ES-I3 (cell line): ENCODE results near the gene USP25.

Experiments used
- H3K36me3 ChIP-seq: 2 replicates; pipeline ENCODE4 v1.6.1; 2013; ENCODE audit warnings: mild to moderate bottlenecking, low read length, control low read depth, moderate library complexity; ENCODE audit not compliant: insufficient read depth
- H3K4me1 ChIP-seq: 2 replicates; pipeline ENCODE4 v1.6.1; 2013; ENCODE audit warnings: mild to moderate bottlenecking, control low read depth, low read length; ENCODE audit not compliant: insufficient read depth
- H3K9ac ChIP-seq: 2 replicates; pipeline ENCODE4 v1.6.1; 2013; ENCODE audit warnings: low read depth, mild to moderate bottlenecking, low read length, moderate library complexity
- H3K9me3 ChIP-seq: 2 replicates; pipeline ENCODE4 v1.6.1; 2013; ENCODE audit warnings: mild to moderate bottlenecking, low read length, moderate library complexity; ENCODE audit not compliant: control insufficient read depth, insufficient read depth

Gene USP25

DNA sequence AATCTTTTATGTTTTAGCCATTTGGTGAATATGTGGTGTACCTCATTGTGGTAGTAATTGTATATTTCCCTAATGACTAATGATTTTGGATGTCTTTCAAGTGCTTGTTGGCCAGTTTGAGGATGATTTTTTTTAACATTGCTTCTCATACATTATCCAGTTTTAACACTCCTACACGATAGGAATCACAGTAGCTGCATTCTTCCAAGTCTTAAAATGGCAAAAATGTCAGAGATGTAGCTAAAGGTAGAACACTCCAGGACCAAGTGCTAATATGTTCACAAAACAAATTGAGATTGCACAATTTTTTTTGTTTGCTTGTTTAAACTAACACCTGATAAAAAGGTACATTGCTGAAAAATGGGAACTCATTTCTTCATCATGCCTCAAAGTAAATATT lies 11.7 kb downstream of the USP25 start:
- Histone ChIP-seq H3K4me1 (peaks cover 22% of the 10 kb centered on the region), H3K9ac (no peak overlapping the region), H3K9me3 (no peaks in the 10 kb centered on the region), H3K36me3 (no peaks in the 10 kb centered on the region)

DNA sequence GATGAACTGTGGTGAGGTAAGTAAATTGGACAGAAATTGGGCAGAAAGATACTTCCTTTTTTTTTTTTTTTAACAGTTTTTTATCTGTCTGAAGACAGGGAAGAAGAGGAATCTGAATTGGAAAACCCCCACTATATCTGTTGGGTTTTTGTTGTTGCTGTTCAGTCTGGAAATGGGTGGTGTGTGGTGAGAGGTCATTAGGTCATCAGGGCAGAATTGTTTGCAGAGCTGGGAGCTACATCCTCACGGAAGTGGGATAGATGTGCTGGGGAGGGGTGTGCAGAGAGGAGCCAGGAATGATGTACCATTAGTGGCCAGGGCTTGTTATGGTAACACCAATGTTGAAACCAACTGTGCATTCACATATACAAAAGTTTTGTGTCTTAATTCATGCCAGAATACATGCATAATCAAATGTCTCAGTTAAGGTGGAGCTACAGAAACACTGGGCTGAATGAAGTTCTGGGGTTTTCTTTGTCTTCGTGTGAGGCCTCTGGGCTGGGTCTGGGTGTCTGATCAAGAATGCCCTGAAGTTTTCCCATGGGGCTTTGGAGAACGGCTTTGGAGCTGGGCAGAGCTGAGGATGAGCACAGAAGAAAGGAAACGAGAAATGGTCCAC lies 12.4 kb downstream of the USP25 start:
- Histone ChIP-seq H3K9ac (no peak overlapping the region), H3K36me3 (no peaks in the 10 kb centered on the region), H3K9me3 (no peaks in the 10 kb centered on the region), H3K4me1 (peaks cover 22% of the 10 kb centered on the region)

DNA sequence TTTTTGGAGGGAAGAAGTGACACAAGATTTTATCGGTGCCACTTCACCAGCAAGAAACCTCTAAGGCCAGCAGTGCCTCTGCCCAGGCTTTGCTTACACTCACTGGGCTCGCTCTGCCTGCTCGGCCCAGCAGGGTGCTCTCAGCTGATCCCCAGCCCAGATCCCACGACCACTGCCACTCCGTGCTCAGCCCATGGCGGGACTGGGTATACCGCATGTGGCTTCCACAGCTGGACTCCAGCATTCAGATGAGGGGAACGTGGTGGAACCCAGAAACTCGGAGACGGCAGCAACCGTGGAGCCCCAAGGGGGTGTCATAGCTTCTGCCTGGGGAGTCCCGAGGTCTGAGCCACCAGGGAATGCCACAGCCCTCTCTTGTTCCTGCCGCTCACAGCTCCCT lies 12.9 kb downstream of the USP25 start:
- no peaks in the 10 kb centered on the region for H3K9me3 ChIP-seq
- peaks cover 22% of the 10 kb centered on the region for H3K4me1 ChIP-seq
- H3K9ac ChIP-seq: no peak overlapping the region
- H3K36me3 ChIP-seq: no peaks in the 10 kb centered on the region

DNA sequence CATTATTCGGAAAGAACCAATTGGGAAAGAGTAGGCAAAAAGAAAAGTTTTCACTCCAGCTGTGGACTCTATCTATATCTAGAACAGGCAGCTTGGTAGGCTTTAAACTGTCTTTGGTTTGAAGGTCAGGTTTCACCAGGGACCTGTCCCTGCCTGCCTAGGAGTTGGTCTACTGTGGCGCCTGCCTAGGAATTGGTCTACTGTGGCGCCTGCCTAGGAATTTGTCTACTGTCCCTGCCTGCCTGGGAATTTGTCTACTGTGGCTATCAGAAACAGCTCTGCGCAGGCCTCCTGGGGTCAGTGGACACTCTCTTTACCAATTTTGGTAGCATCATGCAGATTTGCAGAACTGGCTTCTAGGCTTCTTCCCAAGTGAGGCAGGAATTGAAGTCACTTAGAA lies 13.8 kb downstream of the USP25 start:
- Histone ChIP-seq H3K36me3 (no peaks in the 10 kb centered on the region), H3K9me3 (no peaks in the 10 kb centered on the region), H3K4me1 (peaks cover 22% of the 10 kb centered on the region), H3K9ac (no peak overlapping the region)

DNA sequence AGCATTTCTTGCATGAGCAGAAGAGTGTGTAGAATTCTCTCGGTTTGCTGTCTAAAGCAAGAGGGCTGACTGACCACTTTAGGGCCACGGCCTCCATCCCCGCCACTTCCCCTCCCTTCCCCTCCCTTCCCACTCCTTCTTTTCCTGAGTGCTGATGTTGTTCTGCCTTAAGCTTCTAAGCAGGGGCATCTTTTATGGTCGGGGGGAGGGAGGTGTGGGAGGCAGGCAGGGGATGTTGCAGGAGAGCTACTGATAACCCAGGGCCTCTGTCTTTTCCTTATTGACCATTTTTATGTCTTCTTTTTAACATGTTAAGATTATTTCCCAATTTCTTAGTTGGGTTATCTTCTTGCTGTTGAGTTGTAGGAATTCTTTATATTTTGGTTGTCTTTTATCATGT lies 15.1 kb downstream of the USP25 start:
- H3K36me3 ChIP-seq: no peaks in the 10 kb centered on the region
- H3K9ac ChIP-seq: no peak overlapping the region
- H3K9me3 ChIP-seq: no peaks in the 10 kb centered on the region
- H3K4me1 ChIP-seq: peaks cover 22% of the 10 kb centered on the region; the same call in 1 of the 2 replicates

DNA sequence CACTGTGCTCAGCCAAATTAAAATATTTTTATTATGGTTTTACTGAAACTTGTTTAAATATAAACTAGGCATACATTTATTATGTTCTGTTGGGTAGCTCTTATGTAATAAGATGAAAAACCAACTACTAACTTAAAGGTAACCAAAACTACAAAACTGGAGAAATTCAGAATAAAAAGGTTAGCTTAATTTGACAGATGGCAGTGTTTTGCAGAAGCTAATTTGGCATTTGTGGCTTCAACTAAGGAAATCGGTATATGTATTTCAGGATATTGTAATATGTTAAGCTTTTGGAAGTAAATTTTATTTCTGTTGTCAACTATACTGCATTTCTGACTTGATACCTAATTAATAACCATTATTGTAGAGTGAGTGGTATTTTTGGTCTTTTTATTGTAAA lies 18.8 kb downstream of the USP25 start:
- Histone ChIP-seq H3K9ac (no peak overlapping the region), H3K36me3 (no peaks in the 10 kb centered on the region), H3K9me3 (no peaks in the 10 kb centered on the region), H3K4me1 (peaks cover 16% of the 10 kb centered on the region; the same call in 1 of the 2 replicates)

DNA sequence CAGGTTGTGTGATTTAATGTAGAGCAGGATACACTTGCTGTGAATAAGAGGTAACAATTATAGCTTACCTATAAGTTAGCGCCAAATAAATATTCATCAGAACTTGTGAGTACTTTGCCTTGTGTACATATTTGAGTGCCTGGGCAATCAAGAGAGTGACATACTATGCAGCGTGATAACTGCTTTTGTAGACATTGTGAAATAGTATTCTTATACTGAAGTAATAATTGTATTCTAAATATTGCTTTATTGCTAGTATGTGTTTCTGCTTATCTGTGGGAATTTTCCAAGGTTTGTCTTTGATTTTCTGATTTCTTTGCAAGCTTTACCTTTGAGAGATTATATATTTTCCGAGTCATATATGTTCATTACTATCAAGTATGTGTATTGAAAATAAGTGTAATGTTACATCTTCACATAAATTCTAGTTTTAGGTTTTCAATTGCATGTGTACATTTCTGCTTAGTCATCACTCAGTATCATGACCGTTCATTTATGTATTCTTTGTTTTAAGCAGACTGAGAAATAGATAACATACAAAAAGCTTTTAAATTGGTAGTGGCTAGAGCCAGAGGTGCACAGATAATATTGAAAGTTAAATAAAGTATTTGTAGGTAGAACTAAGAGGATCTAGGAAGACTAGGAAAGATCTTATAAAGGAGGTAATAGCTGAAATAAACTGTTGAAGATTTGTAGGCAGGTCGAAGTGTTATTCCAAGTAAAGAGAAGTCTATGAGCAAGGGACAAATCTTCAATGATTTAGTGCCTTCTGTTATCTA lies 19.5 kb downstream of the USP25 start:
- Histone ChIP-seq H3K36me3 (no peaks in the 10 kb centered on the region), H3K9me3 (peaks cover 3% of the 10 kb centered on the region; the same call in 1 of the 2 replicates), H3K9ac (no peak overlapping the region), H3K4me1 (peaks cover 21% of the 10 kb centered on the region; the same call in 1 of the 2 replicates)

DNA sequence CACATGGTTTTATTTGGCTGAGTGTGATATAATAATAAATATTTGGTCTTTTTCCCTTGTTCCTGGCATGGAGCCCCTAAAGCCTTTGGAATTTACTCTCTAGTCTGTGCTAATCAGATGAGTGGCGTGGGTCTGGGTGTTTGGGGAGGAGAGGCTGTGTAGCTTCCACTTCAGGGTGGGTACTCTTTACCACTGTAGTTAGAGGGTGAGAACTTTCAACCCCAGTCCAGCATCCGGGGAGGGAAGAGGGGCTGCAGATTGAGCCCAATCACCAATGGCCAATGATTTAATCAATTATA lies 20.0 kb downstream of the USP25 start:
- Histone ChIP-seq H3K36me3 (no peaks in the 10 kb centered on the region), H3K9me3 (peaks cover 6% of the 10 kb centered on the region; the same call in 1 of the 2 replicates), H3K4me1 (peaks cover 26% of the 10 kb centered on the region; the same call in 1 of the 2 replicates), H3K9ac (no peak overlapping the region)

DNA sequence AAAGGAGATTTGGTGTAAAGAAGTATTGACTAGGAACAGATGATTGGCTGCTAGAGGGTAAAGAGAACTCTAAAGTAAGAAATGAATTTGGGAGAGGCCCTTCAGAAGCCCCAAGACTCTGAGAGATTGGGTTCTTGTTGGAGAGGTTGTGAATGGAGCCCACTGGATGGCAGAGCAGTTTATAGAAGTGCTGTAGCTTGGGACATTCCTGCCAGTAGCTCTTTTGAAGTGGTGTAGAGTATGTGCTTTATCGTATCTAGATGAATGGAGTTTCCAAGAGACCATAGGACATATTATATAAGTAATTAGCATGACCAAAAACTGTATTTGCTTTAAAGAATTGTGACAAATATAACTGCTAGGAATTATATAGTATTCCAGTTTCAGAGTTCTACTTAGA lies 21.3 kb downstream of the USP25 start:
- Histone ChIP-seq H3K36me3 (no peaks in the 10 kb centered on the region), H3K9ac (no peak overlapping the region), H3K4me1 (peaks cover 33% of the 10 kb centered on the region; the same call in 1 of the 2 replicates), H3K9me3 (peaks cover 13% of the 10 kb centered on the region; the same call in 1 of the 2 replicates)

DNA sequence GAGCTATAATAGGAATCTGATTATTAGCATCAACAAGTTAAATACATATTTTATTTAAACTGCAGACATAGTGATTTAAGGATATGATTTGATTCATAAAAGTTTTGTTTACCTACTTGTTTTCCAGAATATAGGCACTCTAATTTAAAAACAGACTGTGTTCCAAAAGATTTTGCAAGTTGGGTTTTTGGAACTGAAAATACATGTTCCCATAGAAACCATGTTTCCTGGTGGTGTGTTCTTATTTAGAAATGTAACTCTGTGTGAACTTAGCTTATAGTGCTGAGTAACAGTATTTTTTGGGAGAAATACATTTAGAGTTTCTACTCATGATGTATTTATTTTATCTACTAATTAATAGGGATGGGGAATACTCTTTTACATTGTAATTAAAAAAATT lies 21.8 kb downstream of the USP25 start:
- H3K9me3 ChIP-seq: peaks cover 13% of the 10 kb centered on the region; the same call in 1 of the 2 replicates
- H3K4me1 ChIP-seq: peaks cover 33% of the 10 kb centered on the region; the same call in 1 of the 2 replicates
- no peaks in the 10 kb centered on the region for H3K36me3 ChIP-seq
- no peak overlapping the region for H3K9ac ChIP-seq

DNA sequence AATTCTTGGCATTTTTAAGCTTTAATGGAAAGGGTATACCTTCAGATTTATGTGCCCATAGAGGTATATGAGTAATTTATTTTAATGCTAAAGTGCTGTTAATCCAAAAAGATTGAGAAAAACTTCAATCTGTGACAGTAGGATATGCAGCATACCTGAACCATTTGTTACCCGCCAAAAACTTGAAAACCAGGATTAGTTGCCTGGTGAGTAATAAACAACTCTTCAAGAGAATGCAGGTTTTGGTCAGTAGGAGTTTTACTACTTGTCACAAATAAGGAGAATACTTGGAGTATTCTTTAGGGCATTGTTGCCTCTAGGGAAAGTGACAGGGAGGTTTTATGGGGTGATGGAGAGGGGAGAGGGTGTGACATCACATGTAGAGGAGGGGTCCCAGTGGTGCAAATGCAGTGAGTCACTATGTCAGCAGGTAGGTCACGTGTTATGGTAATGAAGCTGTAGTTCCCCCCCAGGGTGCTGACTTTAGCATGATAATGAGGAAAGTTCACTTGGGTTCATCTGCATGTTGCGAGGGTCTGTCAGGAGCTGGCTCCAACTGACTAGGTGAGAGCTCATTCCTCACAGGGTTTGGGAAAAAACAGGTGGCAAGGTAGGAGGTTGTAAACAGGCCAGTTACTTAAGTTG lies 23.1 kb downstream of the USP25 start:
- peaks cover 18% of the 10 kb centered on the region; the same call in 1 of the 2 replicates for H3K9me3 ChIP-seq
- H3K36me3 ChIP-seq: no peaks in the 10 kb centered on the region
- H3K9ac ChIP-seq: no peak overlapping the region
- H3K4me1 ChIP-seq: peaks cover 33% of the 10 kb centered on the region; the same call in 1 of the 2 replicates

DNA sequence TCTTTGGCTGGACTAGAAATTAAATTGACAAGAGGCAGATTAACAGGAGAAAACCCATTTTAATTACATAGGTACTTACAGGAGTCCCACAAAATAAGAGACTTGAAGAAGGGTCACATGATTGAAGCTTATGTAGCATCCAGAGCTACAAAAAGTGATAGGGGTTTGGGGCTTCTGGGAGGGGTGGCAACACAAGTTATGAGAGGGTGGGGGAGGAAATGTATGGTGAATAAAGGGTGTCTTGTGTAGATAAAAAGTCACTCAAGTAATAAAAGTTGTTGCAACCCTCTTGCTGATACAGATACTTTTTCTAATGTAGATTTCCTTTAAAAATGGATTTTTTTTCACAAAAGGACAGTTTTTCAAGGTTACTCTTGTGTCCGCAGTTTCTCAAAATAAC lies 24.0 kb downstream of the USP25 start:
- H3K9ac ChIP-seq: no peak overlapping the region
- no peaks in the 10 kb centered on the region for H3K36me3 ChIP-seq
- H3K4me1 ChIP-seq: peaks cover 33% of the 10 kb centered on the region; the same call in 1 of the 2 replicates
- peaks cover 21% of the 10 kb centered on the region; the same call in 1 of the 2 replicates for H3K9me3 ChIP-seq

DNA sequence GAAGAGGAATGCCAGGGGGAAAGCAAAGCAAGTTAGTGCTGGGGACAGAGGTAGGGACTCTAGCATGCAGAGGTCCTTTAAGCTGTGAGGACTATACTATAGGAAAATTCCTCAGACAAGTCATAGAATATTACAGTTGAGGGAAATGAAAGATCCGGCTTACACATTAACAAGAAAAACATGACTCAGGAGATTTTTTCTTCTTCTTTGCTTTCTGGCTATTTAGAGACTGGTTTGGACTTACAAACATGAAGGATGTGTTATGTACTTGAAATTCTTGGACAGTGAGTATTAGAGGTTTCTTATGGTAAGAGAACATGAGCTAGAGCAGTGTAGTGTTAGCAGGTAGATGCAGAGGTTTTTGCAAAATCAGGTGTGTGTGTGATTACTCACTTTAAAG lies 24.9 kb downstream of the USP25 start:
- H3K9ac ChIP-seq: no peak overlapping the region
- H3K4me1 ChIP-seq: peaks cover 31% of the 10 kb centered on the region; the same call in 1 of the 2 replicates
- peaks cover 21% of the 10 kb centered on the region; the same call in 1 of the 2 replicates for H3K9me3 ChIP-seq
- no peaks in the 10 kb centered on the region for H3K36me3 ChIP-seq

DNA sequence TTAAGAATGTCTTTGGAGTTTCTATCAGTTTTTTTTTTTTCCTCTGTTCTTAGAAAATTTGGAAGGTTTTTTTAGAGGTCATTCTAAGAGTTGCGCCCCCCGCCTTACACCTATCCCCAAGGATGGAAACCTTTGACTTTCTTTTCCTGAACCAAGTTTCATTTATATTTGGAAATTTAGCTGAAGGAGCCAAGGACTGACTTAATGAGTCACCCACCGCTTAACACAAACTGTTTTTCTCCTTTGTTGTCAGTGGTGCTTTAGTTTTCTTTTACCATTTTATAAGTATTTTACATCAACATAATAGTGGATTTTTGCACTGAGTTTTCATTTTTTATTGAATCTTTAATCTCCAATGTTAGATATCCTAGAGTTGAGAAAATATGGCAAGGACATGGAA lies 25.3 kb downstream of the USP25 start:
- H3K4me1 ChIP-seq: peaks cover 34% of the 10 kb centered on the region; the same call in 1 of the 2 replicates
- H3K36me3 ChIP-seq: no peaks in the 10 kb centered on the region
- peaks cover 21% of the 10 kb centered on the region; the same call in 1 of the 2 replicates for H3K9me3 ChIP-seq
- H3K9ac ChIP-seq: no peak overlapping the region
